H1 (cell line): ENCODE measurements around the gene PTPRR.

Experiments
- CEBPB ChIP-seq: IDR thresholded peaks from 2 replicates; pipeline ENCODE4 v1.6.1; 2012; ENCODE audit warnings: low read depth, low read length
- CTCF ChIP-seq, 3 experiments: IDR thresholded peaks; 1 replicate in 2 of 3; 2 replicates in 1 of 3; pipeline versions ENCODE4 v1.5.1 to v1.6.1; 2011; ENCODE audit warnings: low read length in 3 of 3, mild to moderate bottlenecking in 3 of 3, inconsistent platforms in 2 of 3, low read depth in 1 of 3, moderate library complexity in 1 of 3; ENCODE audit not compliant: insufficient read depth in 1 of 3; ENCODE audit errors: control extremely low read depth in 1 of 3
- EP300 ChIP-seq, 2 experiments: IDR thresholded peaks; 1 replicate in 1 of 2; 2 replicates in 1 of 2; pipeline ENCODE4 v1.6.1; 2011 to 2012; ENCODE audit warnings: low read depth in 2 of 2, low read length in 2 of 2, mild to moderate bottlenecking in 2 of 2, borderline replicate concordance in 1 of 2, inconsistent platforms in 1 of 2, moderate library complexity in 1 of 2
- EZH2 ChIP-seq: fragments of 200-600 bp; sonication (generic); IDR thresholded peaks from 2 replicates; pipeline ENCODE4 v1.7.1; 2012; ENCODE audit warnings: low read depth, mild to moderate bottlenecking, moderate library complexity, low read length, inconsistent platforms; ENCODE audit not compliant: severe bottlenecking
- KDM5A ChIP-seq: fragments of 200-600 bp; IDR thresholded peaks from 2 replicates; pipeline ENCODE4 v1.7.1; 2012; ENCODE audit warnings: mild to moderate bottlenecking, low read length, inconsistent platforms, mixed read lengths
- MAFK ChIP-seq: IDR thresholded peaks from 2 replicates; pipeline ENCODE4 v1.6.1; 2012; ENCODE audit warnings: low read depth, mild to moderate bottlenecking, improper control_type of control experiment, low read length
- NRF1 ChIP-seq: IDR thresholded peaks from 2 replicates; pipeline ENCODE4 v1.6.1; 2011; ENCODE audit warnings: mild to moderate bottlenecking, low read depth, low read length, improper control_type of control experiment
- POLR2A ChIP-seq, 2 experiments: IDR thresholded peaks; 1 replicate in 1 of 2; 2 replicates in 1 of 2; pipeline ENCODE4 v1.6.1; 2011; ENCODE audit warnings: low read depth in 2 of 2, low read length in 2 of 2, mild to moderate bottlenecking in 2 of 2; ENCODE audit errors: control extremely low read depth in 1 of 2
- RFX5 ChIP-seq: IDR thresholded peaks from 2 replicates; pipeline ENCODE4 v1.6.1; 2011; ENCODE audit warnings: low read depth, low read length, improper control_type of control experiment, borderline replicate concordance
- SP1 ChIP-seq: IDR thresholded peaks from 2 replicates; pipeline ENCODE4 v1.6.1; 2011; ENCODE audit warnings: low read depth, low read length

- TF ChIP-seq SP1 (no peak), CTCF (IDR thresholded peaks at IDR 0.05; ENCODE audit: control extremely low read depth in 1 of 3, insufficient read depth in 1 of 3, low read depth in 1 of 3, low read length in 3 of 3) (no peak), MAFK (no peak), EP300 (IDR thresholded peaks at IDR 0.05; ENCODE audit: borderline replicate concordance in 1 of 2, low read depth in 2 of 2, low read length in 2 of 2) (no peak), RFX5 (no peak), NRF1 (no peak), EZH2 (no peak), POLR2A (IDR thresholded peaks at IDR 0.05; ENCODE audit: control extremely low read depth in 1 of 2, low read depth in 2 of 2, low read length in 2 of 2) (no peak), CEBPB (no peak), KDM5A (no peak)
Measured at GRCh38 chr12:70963081-70963660, 42.6 kb upstream of the PTPRR start.
